Measurements from ENCODE around the gene SLC41A1. TPM values are rescaled to one million over a fixed set of nuclear protein-coding genes. Genes with fewer than 3 reads are reported as not detected.

The SLC41A1 gene
- total RNA-seq, 1 donor from 2014 or later = 19.9 TPM

DNA sequence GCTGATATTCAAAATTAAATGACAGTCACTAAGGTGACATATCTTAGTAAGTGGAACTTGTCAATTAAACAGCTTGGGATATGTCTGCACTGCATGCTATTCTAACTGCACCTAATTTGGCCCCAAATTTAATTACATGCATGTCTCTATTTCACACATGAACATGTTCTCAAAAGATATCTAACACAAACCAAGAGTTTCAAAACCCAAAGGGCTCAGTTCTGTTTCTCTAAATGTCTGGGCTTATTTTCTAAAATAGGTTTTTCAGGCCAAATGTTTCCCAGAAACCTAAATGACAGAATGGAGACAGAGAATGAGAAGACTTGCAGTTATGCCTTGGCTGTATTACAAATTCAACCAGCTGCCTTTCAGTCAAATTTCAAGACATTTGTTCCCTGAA is 49.0 kb downstream of the SLC41A1 start:
- intact Hi-C loops (cut with micrococcal nuclease) = no loop called here

DNA sequence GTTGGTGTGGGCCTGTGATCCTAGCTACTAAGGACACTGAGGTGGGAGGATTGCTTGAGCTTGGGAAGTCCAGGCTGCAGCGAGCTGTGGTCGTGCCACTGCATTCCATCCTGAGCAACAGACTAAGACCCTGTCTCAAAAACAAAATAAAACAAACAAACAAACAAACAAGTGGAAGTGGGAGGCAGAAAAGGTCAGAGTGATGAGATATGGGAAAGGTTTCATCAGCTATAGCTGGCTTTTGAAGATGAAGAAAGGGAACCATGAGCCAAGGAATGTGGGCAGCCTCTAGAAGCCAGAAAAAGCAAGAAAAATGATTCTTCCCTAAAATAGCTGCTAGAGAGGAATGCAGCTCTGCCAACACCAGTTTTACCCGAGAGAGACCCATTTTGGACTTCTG is 52.4 kb downstream of the SLC41A1 start:
- intact Hi-C loops (cut with micrococcal nuclease) = no loop called here

DNA sequence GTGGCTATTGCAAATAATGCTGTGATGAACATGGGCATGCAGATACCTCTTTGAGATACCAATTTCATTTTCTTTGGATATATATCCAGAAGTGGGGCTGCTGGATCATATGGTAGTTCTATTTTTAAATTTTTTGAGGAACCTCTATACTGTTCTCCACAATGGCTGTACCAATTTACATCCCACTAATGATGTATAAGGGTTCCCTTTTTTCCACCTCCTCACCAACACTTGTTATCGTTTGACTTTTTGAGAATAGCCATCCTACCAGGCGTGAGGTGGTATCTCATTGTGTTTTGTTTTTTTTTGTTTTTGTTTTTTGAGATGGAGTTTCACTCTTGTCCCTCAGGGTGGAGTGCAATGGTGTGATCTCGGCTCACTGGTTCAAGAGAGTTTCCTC is 56.4 kb downstream of the SLC41A1 start:
- intact Hi-C loops (cut with micrococcal nuclease) = no loop called here

DNA sequence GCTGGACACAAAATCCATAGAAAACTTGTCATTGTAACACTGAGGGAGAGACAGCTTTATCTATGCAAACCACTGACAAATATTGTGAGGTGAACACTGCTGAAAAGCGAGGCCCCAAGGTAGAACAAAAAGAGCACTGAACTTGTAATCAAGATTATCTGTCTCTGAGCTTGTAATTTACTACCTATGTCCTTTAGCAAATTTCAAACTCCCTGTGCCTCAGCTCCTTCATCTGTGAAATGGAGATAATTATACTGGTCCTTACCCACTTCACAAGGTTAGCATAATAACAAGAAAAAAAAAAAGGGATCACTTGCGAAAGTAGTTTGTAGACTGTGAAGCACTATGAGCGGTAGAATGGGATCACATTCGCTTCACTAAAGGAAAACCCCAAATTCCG is 58.1 kb downstream of the SLC41A1 start:
- intact Hi-C loops (cut with micrococcal nuclease) = no loop called here

DNA sequence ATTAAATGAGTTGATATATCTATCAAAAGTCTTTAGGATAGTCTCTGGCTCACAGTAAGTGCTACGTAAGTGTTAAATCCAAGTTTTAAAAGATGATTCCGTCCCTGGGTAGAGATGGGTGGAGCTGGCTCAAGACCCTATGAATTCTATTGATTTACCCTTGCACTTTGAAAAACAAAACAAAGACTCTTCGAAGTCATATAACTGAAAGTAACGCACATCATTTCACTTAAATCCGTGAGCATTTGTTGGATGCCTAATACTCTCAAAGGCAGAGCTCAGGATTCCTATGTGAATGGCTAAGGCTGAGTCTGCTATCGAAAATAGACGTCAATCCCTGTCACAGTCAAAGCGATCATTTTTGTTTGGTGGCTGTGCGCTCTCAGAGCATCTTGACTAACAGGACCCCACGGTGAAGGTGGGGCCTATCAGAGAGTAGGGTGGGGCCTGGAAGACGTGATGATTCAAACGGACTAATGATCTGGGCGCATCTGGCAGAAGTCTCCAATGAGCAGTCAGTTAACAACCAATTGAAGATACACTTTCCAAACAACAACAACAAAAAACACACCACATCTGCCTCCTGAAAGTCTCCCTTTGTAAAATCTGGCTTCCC is 61.9 kb downstream of the SLC41A1 start:
- intact Hi-C loops (cut with micrococcal nuclease) = loop anchor here (2.0 kb wide), 2 partner anchors 158 to 1302 kb away; partner anchors contain the start of gene PFKFB2

DNA sequence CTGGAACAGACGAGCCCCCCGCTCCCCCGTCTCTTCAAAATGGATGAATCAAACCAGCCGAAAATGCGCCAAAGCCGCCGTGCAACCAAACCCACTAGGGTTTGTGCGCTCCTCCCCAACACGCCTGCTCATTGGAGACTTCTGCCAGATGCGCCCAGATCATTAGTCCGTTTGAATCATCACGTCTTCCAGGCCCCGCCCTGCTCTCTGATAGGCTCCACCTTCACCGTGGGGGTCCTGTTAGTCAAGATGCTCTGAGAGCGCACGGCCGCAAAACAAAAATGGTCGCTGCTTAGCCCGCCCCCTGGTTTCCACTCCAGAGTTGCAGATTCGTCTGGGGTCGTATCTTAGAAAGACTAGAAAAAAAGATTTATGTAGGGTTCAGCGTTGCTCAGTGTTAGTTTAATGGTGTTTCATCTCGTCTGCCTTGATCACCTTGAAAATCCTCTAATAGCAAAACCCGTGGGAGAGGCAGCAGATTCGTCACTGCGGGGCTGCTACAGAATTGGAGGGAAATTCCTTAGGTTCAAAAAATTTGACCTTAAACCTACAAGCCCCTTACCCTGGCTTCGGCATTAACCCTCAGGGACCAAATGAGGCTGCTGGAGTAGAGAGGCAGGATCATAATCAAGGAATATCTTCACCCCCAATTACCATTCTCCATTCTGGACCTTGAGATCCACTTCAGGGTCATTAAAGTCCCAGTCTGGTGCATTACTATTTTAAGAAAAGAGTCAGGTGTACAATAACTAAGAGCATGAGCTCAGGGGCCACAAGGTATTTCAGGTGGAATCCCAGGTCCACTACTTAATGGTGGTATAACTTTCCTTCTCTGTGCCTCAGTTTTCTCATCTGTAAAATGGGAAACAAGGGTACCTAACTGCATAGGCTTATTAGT is 62.6 kb downstream of the SLC41A1 start, which contains the start of gene NUCKS1:
NUCKS1 (minus strand) TSS at position 45 of the 898 bp plus-strand sequence. CDS start 209 bp downstream, outside the sequence.
- intact Hi-C loops (cut with micrococcal nuclease) = loop anchor here (1.0 to 2.0 kb wide), 4 partner anchors 25 to 1302 kb away; partner anchors contain the start of genes PFKFB2, RAB29 and SLC41A1

DNA sequence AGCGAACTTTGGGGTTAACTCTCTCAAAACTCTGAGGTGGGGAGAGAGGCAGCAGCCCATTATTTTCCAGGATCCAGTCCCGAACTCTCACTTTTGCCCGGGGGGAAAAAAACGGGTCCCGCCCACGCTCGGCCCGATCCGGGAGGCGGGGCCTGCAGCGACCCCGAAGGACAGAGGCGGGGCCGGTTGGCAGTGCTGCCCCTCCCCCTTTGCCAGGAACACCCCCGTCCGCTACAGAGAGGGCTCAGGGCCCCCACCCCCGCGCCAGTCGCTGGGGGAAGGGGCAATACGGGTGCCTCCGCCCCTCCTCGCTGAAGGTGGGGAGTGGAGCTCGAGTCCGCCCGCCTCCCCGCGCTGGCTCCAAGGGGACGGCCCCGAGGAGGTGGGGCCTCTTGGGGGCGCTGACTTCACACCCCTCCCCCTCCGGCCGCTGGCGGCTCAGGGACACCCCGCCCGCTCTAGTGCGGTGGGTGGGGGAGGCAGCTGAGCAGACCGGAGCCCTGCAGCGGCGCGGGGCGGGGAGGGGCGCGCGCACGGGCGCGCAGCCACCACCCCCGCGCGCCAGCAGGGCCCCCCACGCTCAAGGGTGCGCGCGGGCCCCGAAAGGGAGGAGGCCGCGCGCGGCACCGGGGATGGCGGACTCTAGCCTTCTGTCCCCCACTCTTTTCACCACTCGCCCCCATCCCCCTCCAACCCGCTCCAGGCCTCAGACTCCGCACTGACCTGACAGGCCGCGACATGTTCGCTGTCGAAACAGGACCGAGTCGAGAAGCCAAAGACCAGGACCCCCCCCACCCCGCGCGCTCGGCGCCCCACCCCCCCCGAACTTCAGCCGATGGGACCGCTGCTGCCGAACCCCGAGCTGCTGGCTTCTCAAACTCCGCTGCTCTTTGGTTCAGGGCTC is 63.5 kb downstream of the SLC41A1 start:
- intact Hi-C loops (cut with micrococcal nuclease) = loop anchor here (1.0 to 5.0 kb wide), 12 partner anchors 15 to 1303 kb away; partner anchors contain the start of genes ELK4, PFKFB2, PM20D1 and RAB29

DNA sequence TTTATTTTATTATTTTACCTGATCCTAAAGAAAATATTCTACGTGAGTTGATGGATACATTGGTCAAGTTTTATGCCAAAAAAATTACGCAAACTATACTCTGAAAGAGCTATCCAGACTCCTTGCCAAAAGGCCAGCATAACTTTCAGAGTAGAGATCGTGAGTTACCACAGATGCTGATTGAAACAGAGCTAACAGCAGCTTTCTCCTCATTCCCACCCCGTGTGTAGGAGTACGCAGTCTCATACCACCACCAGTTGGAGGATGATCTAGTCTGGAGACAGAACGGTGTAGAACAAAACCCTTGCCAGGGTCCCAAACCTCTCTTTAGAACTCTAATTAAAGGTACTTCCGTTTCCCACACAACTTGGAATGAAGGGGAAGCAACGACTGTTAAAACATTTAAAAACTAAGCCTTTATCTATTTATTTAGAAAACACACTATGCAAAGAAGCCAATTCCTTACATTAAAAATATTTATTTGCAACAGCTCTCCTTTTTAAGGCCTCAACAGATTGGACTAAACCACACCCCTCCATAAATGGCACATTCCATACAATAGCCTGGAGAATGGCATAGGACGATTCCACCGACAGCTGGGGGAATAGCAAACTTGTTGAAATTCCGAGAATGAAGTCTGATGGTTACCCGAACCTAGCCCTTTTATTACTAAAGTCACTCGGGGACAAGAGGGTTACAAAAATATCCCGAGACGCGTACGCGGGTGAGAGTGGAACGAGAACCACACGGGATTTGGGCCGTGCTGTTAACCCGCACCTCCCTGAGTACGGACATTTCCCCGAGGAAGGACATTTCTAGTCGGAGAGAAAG is 64.4 kb downstream of the SLC41A1 start:
- intact Hi-C loops (cut with micrococcal nuclease) = loop anchor here (1.0 to 5.0 kb wide), 8 partner anchors 14 to 834 kb away; partner anchors contain the start of genes ELK4 and PM20D1

DNA sequence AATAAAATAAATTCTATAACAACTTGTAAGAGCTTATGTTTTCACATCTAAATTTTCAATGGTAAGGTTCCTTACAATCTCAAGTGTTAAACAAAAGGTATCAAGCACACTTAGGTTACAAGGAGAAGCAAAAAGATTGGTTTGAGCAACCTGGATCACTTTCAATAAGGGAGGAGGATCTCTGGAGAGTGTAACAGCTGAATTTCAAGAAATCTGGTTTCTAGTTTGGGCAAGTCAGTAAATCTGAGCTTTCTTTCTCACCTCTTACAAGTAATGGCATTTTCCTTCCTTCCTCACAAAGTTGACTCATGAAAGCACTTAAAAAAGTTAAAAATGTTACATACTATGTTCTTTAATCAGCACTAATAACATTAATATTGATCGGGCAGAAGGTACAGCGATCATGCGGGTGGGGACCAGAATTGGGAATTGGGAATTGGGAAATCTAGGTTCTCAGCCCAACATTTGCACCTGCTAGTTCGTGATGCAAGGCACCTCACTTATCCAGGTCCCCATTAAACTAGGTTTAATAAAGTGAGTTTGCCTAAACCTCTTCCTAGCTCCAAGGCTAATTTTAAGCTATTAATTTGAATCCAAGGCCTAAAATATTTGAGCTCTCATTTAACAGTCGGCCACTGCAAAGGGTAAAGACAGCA is 66.1 kb downstream of the SLC41A1 start:
- intact Hi-C loops (cut with micrococcal nuclease) = loop anchor here (5.0 kb wide), 1 partner anchor 835 kb away; no protein-coding TSS in a partner anchor

DNA sequence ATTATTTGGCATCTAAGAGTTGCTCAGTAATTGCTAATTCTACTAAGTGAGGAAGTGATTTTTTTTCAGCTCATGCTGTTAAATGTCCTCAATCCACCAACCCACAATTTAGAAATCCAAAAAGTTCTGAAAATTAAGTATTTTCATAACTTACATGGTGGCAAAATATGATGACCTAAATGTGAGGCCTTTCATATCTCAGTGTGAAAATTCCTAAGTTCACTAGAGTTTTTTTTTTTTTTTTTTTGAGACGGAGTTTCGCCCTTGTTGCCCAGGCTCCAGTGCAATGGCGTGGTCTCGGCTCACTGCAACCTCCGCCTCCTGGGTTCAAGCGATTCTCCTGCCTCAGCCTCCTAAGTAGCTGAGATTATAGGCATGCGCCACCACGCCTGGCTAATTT is 68.6 kb downstream of the SLC41A1 start:
- intact Hi-C loops (cut with micrococcal nuclease) = no loop called here

DNA sequence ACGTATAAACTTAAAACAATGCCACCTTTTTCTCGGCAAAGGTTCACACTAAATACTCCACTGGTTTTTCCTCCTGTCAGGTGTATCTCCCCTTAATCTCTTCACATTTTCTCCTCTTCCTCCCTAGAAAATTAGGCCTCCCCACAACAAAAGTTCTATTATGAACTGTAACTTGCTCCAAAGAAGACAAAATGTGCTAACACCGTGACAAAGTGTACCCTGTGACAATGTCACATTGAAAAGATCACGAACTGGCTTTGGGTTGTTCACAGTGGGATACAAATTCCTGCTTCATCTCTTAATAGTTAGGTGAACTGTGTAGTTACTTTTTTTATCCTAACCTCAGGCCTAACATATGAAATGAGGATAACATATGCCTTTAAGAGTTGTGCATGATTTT is 69.0 kb downstream of the SLC41A1 start:
- intact Hi-C loops (cut with micrococcal nuclease) = no loop called here

DNA sequence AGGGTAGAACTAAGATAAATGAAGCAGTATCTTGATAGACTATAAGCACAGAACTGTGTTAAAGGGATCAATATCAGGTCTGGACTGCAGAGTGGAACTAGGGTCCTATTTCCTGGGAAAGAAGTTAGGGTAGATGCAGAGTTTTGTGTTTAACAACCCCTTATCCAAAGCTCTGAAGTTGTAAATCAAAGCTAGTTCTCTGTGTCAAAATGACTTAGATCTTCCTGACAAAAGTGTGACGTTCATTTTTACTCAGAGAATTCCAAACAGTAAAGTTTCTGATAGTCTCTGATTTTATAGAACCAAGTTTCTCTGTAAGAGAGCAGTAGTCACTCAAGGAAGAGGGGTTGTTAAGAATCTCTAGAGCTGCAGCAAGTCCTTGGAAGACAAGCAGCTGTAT is 71.3 kb downstream of the SLC41A1 start:
- intact Hi-C loops (cut with micrococcal nuclease) = no loop called here

DNA sequence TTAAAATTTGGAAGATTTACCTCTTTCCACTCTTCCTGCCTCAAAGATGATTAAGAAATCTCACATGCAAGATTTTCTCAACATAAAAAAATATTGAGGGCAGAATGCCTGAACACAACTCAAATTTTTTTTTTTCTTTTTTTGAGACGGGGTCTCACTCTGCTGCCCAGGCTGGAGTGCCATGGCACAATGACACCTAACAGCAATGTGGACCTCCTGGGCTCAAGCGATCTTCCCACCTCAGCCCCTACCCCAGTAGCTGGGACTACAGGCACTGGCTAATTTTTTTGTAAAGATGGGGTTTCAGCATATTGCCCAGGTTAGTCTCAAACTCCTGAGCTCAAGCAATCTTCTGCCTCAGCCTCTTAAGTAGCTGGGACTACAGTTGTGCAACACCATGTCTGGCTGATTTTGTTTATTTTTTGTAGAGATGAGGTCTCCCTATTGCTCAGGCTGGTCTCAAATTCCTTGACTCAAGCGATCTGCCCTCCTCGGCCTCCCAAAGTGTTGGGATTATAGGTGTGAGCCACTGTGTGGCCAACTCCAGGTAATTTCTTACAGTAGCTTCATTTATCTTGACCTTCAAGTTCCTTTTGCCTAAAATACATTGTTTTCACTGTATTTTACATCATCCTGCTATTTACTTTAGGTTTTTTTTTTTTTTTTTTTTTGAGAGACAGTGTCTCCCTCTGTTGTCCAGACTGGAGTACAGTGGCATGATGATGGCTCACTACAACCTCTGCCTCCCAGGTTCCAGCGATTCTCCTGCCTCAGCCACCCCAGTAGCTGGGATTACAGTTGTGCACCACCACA is 73.4 kb downstream of the SLC41A1 start:
- intact Hi-C loops (cut with micrococcal nuclease) = no loop called here

Other genes with a start within 250 kb of the SLC41A1 start
- 107 and 115 TPM in 2 replicates for gene ELK4, start 181.2 kb downstream of the SLC41A1 start, total RNA-seq
- 0.27 and 0.29 TPM in 2 replicates for gene SLC45A3, start 132.7 kb downstream of the SLC41A1 start, total RNA-seq
- gene NUCKS1, start 63.0 kb downstream of the SLC41A1 start, total RNA-seq = 135 and 148 TPM in 2 replicates
- 78.4 and 86.3 TPM in 2 replicates for gene RAB29, start 37.7 kb downstream of the SLC41A1 start, total RNA-seq
- gene PM20D1, start 36.9 kb upstream of the SLC41A1 start, total RNA-seq = 0.34 and 0.78 TPM in 2 replicates
- not detected in 2 replicates for gene SLC26A9, start 130.3 kb upstream of the SLC41A1 start, total RNA-seq
- gene RAB7B, start 190.2 kb upstream of the SLC41A1 start, total RNA-seq = not detected in 2 replicates
- not detected in 2 replicates for gene CTSE, start 210.7 kb upstream of the SLC41A1 start, total RNA-seq
- not detected in 2 replicates for gene RHEX, start 240.0 kb upstream of the SLC41A1 start, total RNA-seq

All from T-helper 1 cell treated with Interleukin-12 subunit alpha and Interleukin-12 subunit beta and Interleukin-4 antibody, amounts not matched to agents 30 ng/mL and 1 ng/mL, for 36 hours (primary cell).